ENCODE data around the gene UBAP1L.
"Not testable (repeated sequence)": the region's sequence is repeated elsewhere in the genome, so short reads cannot be mapped to it uniquely, and the experiment has no call there.

Gene UBAP1L

GRCh38 chr15:65101411-65101890, 13.5 kb downstream of the UBAP1L start:
- FAIRE-seq (no peak), DNase-seq (ENCODE audit: insufficient read length, low spot score) (peak; percentile 48)

- DNase-seq (ENCODE audit: insufficient read length, low spot score) (no peak), FAIRE-seq (no peak)
These were observed 14.6 kb downstream of the UBAP1L start for GRCh38 chr15:65100442-65100841.

DNA sequence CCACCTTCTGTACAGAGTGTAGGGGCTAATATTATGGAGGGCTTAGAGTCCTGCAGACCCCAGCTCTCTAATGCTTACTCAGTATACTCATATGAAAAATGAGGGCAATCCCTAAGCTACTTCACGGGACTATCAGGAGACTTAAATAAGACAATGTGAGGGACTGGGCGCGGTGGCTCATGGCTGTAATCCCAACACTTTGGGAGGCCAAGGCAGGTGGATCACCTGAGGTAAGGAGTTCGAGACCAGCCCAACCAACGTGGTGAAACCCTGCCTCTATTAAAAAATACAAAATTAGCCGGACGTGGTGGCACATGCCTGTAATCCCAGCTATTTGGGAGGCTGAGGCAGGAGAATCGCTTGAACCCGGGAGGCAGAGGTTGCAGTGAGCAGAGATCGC, 15.2 kb downstream of the UBAP1L start:
- not testable (repeated sequence) for DNase-seq (ENCODE audit: insufficient read length, low spot score); FAIRE-seq

GRCh38 chr15:65099336-65099735, 15.7 kb downstream of the UBAP1L start:
- DNase-seq (ENCODE audit: insufficient read length, low spot score) (no peak), FAIRE-seq (no peak)

- no peak for FAIRE-seq
- no peak for DNase-seq (ENCODE audit: insufficient read length, low spot score)
These were observed 17.2 kb downstream of the UBAP1L start for GRCh38 chr15:65097651-65098263.

GRCh38 chr15:65096481-65097385, 18.3 kb downstream of the UBAP1L start:
- DNase-seq (ENCODE audit: insufficient read length, low spot score) (no peak), FAIRE-seq (no peak)

GRCh38 chr15:65095747-65096104, 19.3 kb downstream of the UBAP1L start:
- DNase-seq (ENCODE audit: insufficient read length, low spot score) (no peak), FAIRE-seq (no peak)

DNA sequence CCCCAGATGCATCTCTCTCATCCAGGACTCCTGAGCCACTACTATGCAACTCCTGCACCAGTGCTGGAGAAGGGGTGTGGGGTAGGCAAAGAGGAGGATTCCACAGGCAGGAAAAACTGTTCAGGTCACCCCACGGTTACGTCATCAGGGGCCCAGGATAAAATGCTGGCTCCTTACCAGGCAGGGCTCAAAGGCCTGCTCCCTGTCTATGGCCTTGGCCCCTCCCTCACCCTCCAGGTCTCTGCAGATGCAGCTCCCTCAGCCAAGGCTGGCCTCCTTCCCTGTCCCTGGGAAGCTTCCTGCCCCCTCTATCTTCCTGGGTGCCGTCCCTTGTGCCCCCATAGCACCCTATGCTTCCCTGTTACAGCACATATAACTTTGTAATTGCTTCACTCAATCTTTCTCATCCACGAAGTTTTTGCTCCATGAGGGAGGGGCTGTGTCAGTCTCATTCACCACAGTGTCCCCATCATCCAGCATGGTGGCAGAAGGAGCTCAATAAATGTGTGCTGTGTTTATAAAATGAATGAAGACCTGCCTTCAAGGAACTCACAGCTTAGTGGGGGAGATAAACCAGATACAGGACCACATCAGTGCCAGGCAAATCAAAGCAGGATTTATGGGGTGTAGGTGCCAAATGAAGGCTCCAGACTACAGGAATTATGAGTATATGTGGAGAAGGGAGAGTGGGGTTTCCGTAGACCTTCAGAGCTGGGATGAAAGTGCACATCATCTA, 19.8 kb downstream of the UBAP1L start:
- DNase-seq (ENCODE audit: insufficient read length, low spot score) = no peak
- FAIRE-seq = no peak

GRCh38 chr15:65094294-65094995, 20.6 kb downstream of the UBAP1L start:
- FAIRE-seq = no peak
- no peak for DNase-seq (ENCODE audit: insufficient read length, low spot score)

- DNase-seq (ENCODE audit: insufficient read length, low spot score); FAIRE-seq: not testable (repeated sequence)
These were observed 21.2 kb downstream of the UBAP1L start for GRCh38 chr15:65093793-65094170.

DNA sequence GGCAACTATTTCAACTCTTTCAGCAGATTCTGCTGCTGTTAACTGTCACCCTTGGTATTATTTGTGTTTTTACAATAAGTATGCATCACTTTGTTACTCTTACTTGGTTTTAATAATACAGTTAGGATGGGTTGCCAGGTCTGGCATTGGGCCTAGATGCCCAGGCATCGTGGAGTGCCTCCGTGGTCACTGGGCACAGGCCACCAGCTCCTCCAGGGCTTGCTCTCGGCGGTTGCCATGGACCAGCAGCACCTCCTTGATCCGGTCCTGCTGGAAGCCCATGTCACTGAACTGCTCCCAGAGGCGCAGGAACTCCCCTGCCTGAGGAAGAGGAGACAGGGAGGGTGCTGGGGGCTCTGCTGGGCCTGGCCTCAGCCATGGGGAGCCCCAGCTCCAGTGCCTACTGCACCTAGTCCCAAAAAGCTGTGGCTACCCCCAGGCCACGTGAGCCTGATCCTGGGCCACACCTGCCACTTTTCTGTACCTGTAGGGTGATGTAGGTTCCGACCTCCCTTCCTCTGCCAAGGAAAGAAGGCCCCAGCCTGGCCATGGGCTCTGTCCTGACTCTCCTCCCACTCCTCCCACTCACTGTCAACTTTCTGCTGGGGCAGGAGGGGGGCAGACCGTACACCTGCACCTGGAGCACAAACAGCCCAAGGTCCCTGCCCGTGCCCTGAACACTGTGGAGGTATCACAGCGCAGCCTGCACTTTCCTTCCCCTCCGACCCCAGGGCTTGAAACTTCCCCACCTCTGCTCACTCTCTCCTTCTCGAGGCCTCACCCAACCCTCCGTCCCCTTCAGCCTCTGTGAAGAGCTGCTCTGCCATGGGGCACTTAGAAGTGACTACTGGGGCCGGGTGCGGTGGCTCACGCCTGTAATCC, 21.8 kb downstream of the UBAP1L start:
- no peak for FAIRE-seq

GRCh38 chr15:65091946-65092770, 22.8 kb downstream of the UBAP1L start:
- no peak for DNase-seq (ENCODE audit: insufficient read length, low spot score)
- FAIRE-seq = no peak

More for the DNA sequence above, 21.8 kb downstream of the UBAP1L start:
- DNase-seq (ENCODE audit: insufficient read length, low spot score) = no peak

- DNase-seq (ENCODE audit: insufficient read length, low spot score) (no peak), FAIRE-seq (no peak)
These were observed 25.7 kb downstream of the UBAP1L start for GRCh38 chr15:65089206-65089824.

DNA sequence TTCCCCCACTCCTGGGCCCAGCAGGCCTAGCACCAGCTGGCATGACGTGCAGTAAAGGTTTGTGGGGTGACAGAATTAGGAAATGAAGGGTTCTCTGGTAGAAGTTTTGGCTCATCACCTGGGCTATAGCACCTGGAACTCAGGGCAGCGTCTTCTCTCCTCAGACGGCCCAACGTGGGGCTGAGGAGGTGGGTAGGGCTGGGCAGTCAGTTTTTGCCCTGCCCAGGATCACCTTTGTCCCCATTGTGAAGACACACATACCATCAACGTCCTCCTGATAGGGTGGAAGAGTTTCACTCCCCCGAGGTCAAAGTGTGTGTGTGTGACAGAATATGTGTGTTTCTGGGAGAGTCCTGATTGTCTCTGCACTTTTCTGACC, 26.4 kb downstream of the UBAP1L start:
- no peak for DNase-seq (ENCODE audit: insufficient read length, low spot score)
- no peak for FAIRE-seq

- FAIRE-seq (no peak), DNase-seq (ENCODE audit: insufficient read length, low spot score) (no peak)
These were observed 26.9 kb downstream of the UBAP1L start for GRCh38 chr15:65087873-65088642.

- DNase-seq (ENCODE audit: insufficient read length, low spot score) (no peak), FAIRE-seq (no peak)
These were observed 27.6 kb downstream of the UBAP1L start for GRCh38 chr15:65087411-65087810.

DNA sequence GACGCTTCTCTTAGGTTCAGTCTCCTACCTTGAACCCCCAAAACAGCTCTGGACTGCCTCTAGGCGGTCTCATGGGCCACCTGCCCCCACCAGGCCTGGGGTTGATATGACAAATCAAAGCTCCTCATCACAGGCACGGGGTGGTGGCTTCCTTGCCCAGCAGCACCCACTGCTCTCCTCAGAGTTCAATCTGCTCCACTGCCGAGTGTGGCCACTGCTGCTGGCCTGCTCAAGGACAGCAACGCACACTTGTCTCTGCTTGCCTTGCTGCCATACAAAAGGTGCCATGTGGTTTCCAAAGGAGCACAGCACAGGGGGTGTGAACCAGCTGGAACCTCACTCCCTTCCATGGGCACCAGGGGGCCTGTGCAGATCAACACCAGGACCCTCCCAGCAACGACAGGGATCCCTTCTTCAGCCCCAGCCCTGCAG, 28.3 kb downstream of the UBAP1L start:
- DNase-seq (ENCODE audit: insufficient read length, low spot score) (no peak), FAIRE-seq (no peak)

Measured in HTR-8/SVneo (cell line).